PC-9 (cell line): ENCODE results near the gene FNDC3B. TPM values are rescaled to one million over a fixed set of nuclear protein-coding genes. Genes with fewer than 3 reads are reported as not detected.

Experiments used
- BruUV-seq: library from RNA; stranded (reverse); fragments of 400-500 nt; replicated peaks from 2 replicates; lab custom pipeline; 2021; lab: Mats Ljungman, UMichigan
- CTCF ChIA-PET: fragments of 300-600 bp; sonication (Branson Sonifier 250); formaldehyde crosslinking; loops from one replicate; lab custom pipeline; 2022; ENCODE audit warnings: antibody characterized with exemption; lab: Charles Lee
- POLR2A ChIA-PET: fragments of 300-600 bp; sonication (Branson Sonifier 250); formaldehyde crosslinking; loops from one replicate; lab custom pipeline; 2022; ENCODE audit warnings: antibody characterized with exemption; ENCODE audit not compliant: unreplicated experiment; lab: Charles Lee
- DNase-seq, 2 experiments: peaks; one replicate each; pipeline versions ENCODE4 v3.0.0 to v3.0.0-alpha.2; 2015 to 2022; ENCODE audit warnings: mixed read lengths in 1 of 2
- H2AFZ ChIP-seq: fragments of 200-600 bp; sonication (generic); 2 replicates; pipeline ENCODE4 v1.8.1; 2017; ENCODE audit warnings: antibody characterized with exemption
- H3F3A ChIP-seq: fragments of 200-600 bp; sonication (generic); 2 replicates; pipeline ENCODE4 v1.8.1; 2017; ENCODE audit warnings: antibody characterized with exemption, mild to moderate bottlenecking, low read depth; ENCODE audit not compliant: insufficient read depth
- H3K27ac ChIP-seq: fragments of 200-600 bp; sonication (generic); 2 replicates; pipeline ENCODE4 v1.6.1; 2016; ENCODE audit warnings: mixed run types
- H3K27me3 ChIP-seq: fragments of 200-600 bp; sonication (generic); 2 replicates; pipeline ENCODE4 v1.6.1; 2016; ENCODE audit warnings: low read depth, mixed run types; ENCODE audit not compliant: insufficient read depth
- H3K36me3 ChIP-seq: fragments of 200-600 bp; sonication (generic); 2 replicates; pipeline ENCODE4 v1.6.1; 2016; ENCODE audit warnings: low read depth, mixed run types
- H3K4me1 ChIP-seq: fragments of 200-600 bp; sonication (generic); replicated peaks from 2 replicates; pipeline ENCODE4 v1.6.1; 2016; ENCODE audit warnings: mixed run types; ENCODE audit not compliant: insufficient read depth
- H3K4me2 ChIP-seq: fragments of 200-600 bp; sonication (generic); 2 replicates; pipeline ENCODE4 v1.6.1; 2017; ENCODE audit warnings: mixed run types
- H3K4me3 ChIP-seq: fragments of 200-600 bp; sonication (generic); 2 replicates; pipeline ENCODE4 v1.6.1; 2016; ENCODE audit warnings: mixed run types
- H3K79me2 ChIP-seq: fragments of 200-600 bp; sonication (generic); 2 replicates; pipeline ENCODE4 v1.6.1; 2017; ENCODE audit warnings: low read depth, mixed run types
- H3K9me2 ChIP-seq: fragments of 200-600 bp; sonication (generic); 2 replicates; pipeline ENCODE4 v1.8.1; 2017; ENCODE audit warnings: mild to moderate bottlenecking; ENCODE audit not compliant: insufficient read depth
- H3K9me3 ChIP-seq: fragments of 200-600 bp; sonication (generic); 2 replicates; pipeline ENCODE4 v1.8.1; 2016; ENCODE audit warnings: low read depth; ENCODE audit not compliant: insufficient read depth
- H4K20me1 ChIP-seq: fragments of 200-600 bp; sonication (generic); 2 replicates; pipeline ENCODE4 v1.8.1; 2017; ENCODE audit not compliant: insufficient read depth
- CTCF ChIP-seq: fragments of 200-600 bp; sonication (generic); conservative IDR thresholded peaks from 2 replicates; pipeline ENCODE4 v1.6.1; 2017; ENCODE audit warnings: mixed run types, antibody characterized with exemption, mild to moderate bottlenecking, moderate library complexity
- EZH2 ChIP-seq: fragments of 200-600 bp; sonication (generic); IDR thresholded peaks from 2 replicates; pipeline ENCODE4 v1.8.0; 2017; ENCODE audit warnings: antibody characterized with exemption, low read depth
- intact Hi-C: fragments of 100-400 bp; cut with micrococcal nuclease; formaldehyde crosslinking; loops from one replicate; pipeline ENCODE4 v1.10.0; 2022; ENCODE audit not compliant: unreplicated experiment
- total RNA-seq: library from RNA; stranded (reverse); gene quantifications from 2 replicates; pipeline ENCODE4 v1.2.3, GENCODE V29; 2021

FNDC3B gene
- total RNA-seq, 1 experiment from 2014 or later = 106 TPM

DNA sequence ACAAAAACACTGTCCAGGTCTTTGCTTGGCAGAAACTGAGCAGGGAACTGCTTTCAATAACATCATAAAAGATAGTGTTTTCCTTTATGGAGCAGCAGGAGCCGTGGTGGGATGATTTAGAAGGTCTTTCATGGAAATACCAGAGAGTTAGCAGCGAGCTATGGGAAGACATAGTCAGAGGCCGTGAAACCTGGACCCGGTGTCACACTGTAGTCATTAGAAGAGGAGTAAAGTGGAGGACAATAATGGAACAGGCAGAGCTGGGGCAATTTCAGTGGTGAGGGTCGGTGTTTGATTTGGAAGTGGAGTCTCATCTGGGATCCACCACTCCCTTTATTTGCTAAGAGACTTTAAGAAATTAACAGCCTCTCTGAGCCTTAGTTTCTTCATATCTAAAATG is 351.4 kb downstream of the FNDC3B start:
- Histone ChIP-seq H3K4me2 (no peak overlapping the region), H3K27ac (no peak overlapping the region), H3K36me3 (peaks cover 47% of the 10 kb centered on the region), H3K9me2 (no peaks in the 10 kb centered on the region), H3K27me3 (no peaks in the 10 kb centered on the region), H4K20me1 (peaks cover 22% of the 10 kb centered on the region; the same call in 1 of the 2 replicates), H3K4me3 (no peak overlapping the region), H3F3A (peaks cover 47% of the 10 kb centered on the region), H2AFZ (no peak overlapping the region), H3K4me1 (no peaks in the 10 kb centered on the region), H3K9me3 (no peaks in the 10 kb centered on the region), H3K79me2 (peaks cover 11% of the 10 kb centered on the region)
- intact Hi-C loops = no loop called here
- POLR2A ChIA-PET = no interaction called here
- no TSS peak for BruUV-seq
- TF ChIP-seq CTCF (no peak), EZH2 (no peak)
- no peak for DNase-seq
- CTCF ChIA-PET = no interaction called here

- ChIA-PET POLR2A (interaction anchor here (0.7 kb wide), 1 partner anchor 323 kb away, joined by 4 read pairs; no protein-coding TSS in a partner anchor), CTCF (no interaction called here)
- no peak overlapping the region for H3K4me3 ChIP-seq
- no peaks in the 10 kb centered on the region for H3K9me3 ChIP-seq
- H3K27me3 ChIP-seq = no peaks in the 10 kb centered on the region
- H4K20me1 ChIP-seq = peaks cover 22% of the 10 kb centered on the region; the same call in 1 of the 2 replicates
- intact Hi-C loops = no loop called here
- TF ChIP-seq EZH2 (no peak), CTCF (no peak)
- H3F3A ChIP-seq = peaks cover 56% of the 10 kb centered on the region
- H2AFZ ChIP-seq = no peak overlapping the region
- H3K27ac ChIP-seq = no peak overlapping the region
- peaks cover 11% of the 10 kb centered on the region for H3K79me2 ChIP-seq
- no peak overlapping the region for H3K4me2 ChIP-seq
- no peak for DNase-seq
- H3K4me1 ChIP-seq = no peaks in the 10 kb centered on the region
- H3K9me2 ChIP-seq = no peaks in the 10 kb centered on the region
- no TSS peak for BruUV-seq
- H3K36me3 ChIP-seq = peaks cover 51% of the 10 kb centered on the region
Measured at GRCh38 chr3:172391592-172392302, 352.4 kb downstream of the FNDC3B start.

- peaks cover 71% of the 10 kb centered on the region for H3F3A ChIP-seq
- H3K27me3 ChIP-seq = no peaks in the 10 kb centered on the region
- H4K20me1 ChIP-seq = peaks cover 12% of the 10 kb centered on the region; the same call in 1 of the 2 replicates
- no peak for DNase-seq
- no peak overlapping the region for H2AFZ ChIP-seq
- no peaks in the 10 kb centered on the region for H3K9me2 ChIP-seq
- H3K4me2 ChIP-seq = no peak overlapping the region
- H3K4me3 ChIP-seq = no peak overlapping the region
- CTCF ChIA-PET = no interaction called here
- intact Hi-C loops = no loop called here
- no peaks in the 10 kb centered on the region for H3K79me2 ChIP-seq
- H3K27ac ChIP-seq = no peak overlapping the region
- POLR2A ChIA-PET = no interaction called here
- no peaks in the 10 kb centered on the region for H3K4me1 ChIP-seq
- no TSS peak for BruUV-seq
- H3K36me3 ChIP-seq = peaks cover 70% of the 10 kb centered on the region
- no peaks in the 10 kb centered on the region for H3K9me3 ChIP-seq
- TF ChIP-seq EZH2 (no peak), CTCF (no peak)
Measured at GRCh38 chr3:172394692-172395091, 355.3 kb downstream of the FNDC3B start.
